ENCODE measurements around the gene CFAP90. TPM values are rescaled to one million over a fixed set of nuclear protein-coding genes. Genes with fewer than 3 reads are reported as not detected.

Gene CFAP90
- total RNA-seq, 1 donor from 2014 or later, result 0.64 TPM

GRCh38 chr5:7866196-7866595 lies 15.3 kb upstream of the CFAP90 start:
- FAIRE-seq (no peak), DNase-seq (ENCODE audit: low read depth) (no peak)
- no peak overlapping the region for H2AFZ ChIP-seq (ENCODE audit: low read depth, low read length)
- peaks cover 8% of the 10 kb centered on the region for H3K4me1 ChIP-seq (ENCODE audit: insufficient read depth, low read length)
- no peaks in the 10 kb centered on the region for H3K27me3 ChIP-seq (ENCODE audit: insufficient read depth, low read length)
- H3K4me2 ChIP-seq (ENCODE audit: low read length), result no peak overlapping the region
- H3K79me2 ChIP-seq (ENCODE audit: insufficient read depth, low read length), result peaks cover 52% of the 10 kb centered on the region
- H3K4me1 Mint-ChIP-seq (ENCODE audit: low read depth, unreplicated experiment), result peaks cover 14% of the 10 kb centered on the region
- no peak overlapping the region for H3K27ac ChIP-seq (ENCODE audit: low read depth, low read length)
- no peaks in the 10 kb centered on the region for H3K27me3 Mint-ChIP-seq (ENCODE audit: low read depth, unreplicated experiment)
- no peak overlapping the region for H3K27ac Mint-ChIP-seq (ENCODE audit: unreplicated experiment)
- no peak overlapping the region for H3K4me3 ChIP-seq (ENCODE audit: insufficient read depth, low read depth, low read length)
- peaks cover 26% of the 10 kb centered on the region for H3K36me3 ChIP-seq (ENCODE audit: insufficient read depth, low read length)
- H3K4me3 Mint-ChIP-seq (ENCODE audit: unreplicated experiment), result no peak overlapping the region
- H3K9me3 Mint-ChIP-seq (ENCODE audit: unreplicated experiment), result no peaks in the 10 kb centered on the region
- H3K9me3 ChIP-seq (ENCODE audit: insufficient read depth, low read depth, low read length), result no peaks in the 10 kb centered on the region
- H3K36me3 Mint-ChIP-seq (ENCODE audit: low read depth, unreplicated experiment), result peaks cover 3% of the 10 kb centered on the region
- TF ChIP-seq EZH2 (IDR thresholded peaks at IDR 0.05; ENCODE audit: insufficient read depth, low read length) (no peak), CTCF (IDR thresholded peaks at IDR 0.05; ENCODE audit: insufficient read depth, low read depth, low read length) (no peak)
- no peak overlapping the region for H3K9ac ChIP-seq (ENCODE audit: low read length)
- peaks cover 15% of the 10 kb centered on the region for H4K20me1 ChIP-seq (ENCODE audit: insufficient read depth, low read length)

GRCh38 chr5:7857926-7858632 lies 7.1 kb upstream of the CFAP90 start:
- TF ChIP-seq CTCF (IDR thresholded peaks at IDR 0.05; ENCODE audit: insufficient read depth, low read depth, low read length) (no peak), EZH2 (IDR thresholded peaks at IDR 0.05; ENCODE audit: insufficient read depth, low read length) (no peak)
- peaks cover 3% of the 10 kb centered on the region for H3K36me3 Mint-ChIP-seq (ENCODE audit: low read depth, unreplicated experiment)
- Histone ChIP-seq H3K4me3 (ENCODE audit: insufficient read depth, low read depth, low read length) (no peak overlapping the region), H3K9me3 (ENCODE audit: insufficient read depth, low read depth, low read length) (no peaks in the 10 kb centered on the region), H3K27ac (ENCODE audit: low read depth, low read length) (no peak overlapping the region), H3K4me1 (ENCODE audit: insufficient read depth, low read length) (no peaks in the 10 kb centered on the region), H3K36me3 (ENCODE audit: insufficient read depth, low read length) (peaks cover 35% of the 10 kb centered on the region), H3K79me2 (ENCODE audit: insufficient read depth, low read length) (no peaks in the 10 kb centered on the region), H4K20me1 (ENCODE audit: insufficient read depth, low read length) (no peaks in the 10 kb centered on the region), H3K9ac (ENCODE audit: low read length) (no peak overlapping the region), H3K27me3 (ENCODE audit: insufficient read depth, low read length) (no peaks in the 10 kb centered on the region), H3K4me2 (ENCODE audit: low read length) (no peak overlapping the region), H2AFZ (ENCODE audit: low read depth, low read length) (no peak overlapping the region)
- FAIRE-seq, result no peak
- H3K27ac Mint-ChIP-seq (ENCODE audit: unreplicated experiment), result no peak overlapping the region
- no peak for DNase-seq (ENCODE audit: low read depth)
- no peaks in the 10 kb centered on the region for H3K9me3 Mint-ChIP-seq (ENCODE audit: unreplicated experiment)
- no peak overlapping the region for H3K4me3 Mint-ChIP-seq (ENCODE audit: unreplicated experiment)
- no peaks in the 10 kb centered on the region for H3K27me3 Mint-ChIP-seq (ENCODE audit: low read depth, unreplicated experiment)
- peaks cover 5% of the 10 kb centered on the region for H3K4me1 Mint-ChIP-seq (ENCODE audit: low read depth, unreplicated experiment)

- H3K4me3 ChIP-seq (ENCODE audit: insufficient read depth, low read depth, low read length), result no peak overlapping the region
- DNase-seq (ENCODE audit: low read depth) (no peak), FAIRE-seq (no peak)
- no peaks in the 10 kb centered on the region for H3K9me3 ChIP-seq (ENCODE audit: insufficient read depth, low read depth, low read length)
- H3K4me1 Mint-ChIP-seq (ENCODE audit: low read depth, unreplicated experiment), result peaks cover 7% of the 10 kb centered on the region
- no peak overlapping the region for H3K9ac ChIP-seq (ENCODE audit: low read length)
- H3K4me3 Mint-ChIP-seq (ENCODE audit: unreplicated experiment), result no peak overlapping the region
- no peaks in the 10 kb centered on the region for H4K20me1 ChIP-seq (ENCODE audit: insufficient read depth, low read length)
- peaks cover 28% of the 10 kb centered on the region for H3K36me3 ChIP-seq (ENCODE audit: insufficient read depth, low read length)
- peaks cover under 1% of the 10 kb centered on the region for H3K9me3 Mint-ChIP-seq (ENCODE audit: unreplicated experiment)
- no peak overlapping the region for H2AFZ ChIP-seq (ENCODE audit: low read depth, low read length)
- no peak for TF ChIP-seq CTCF (IDR thresholded peaks at IDR 0.05; ENCODE audit: insufficient read depth, low read depth, low read length)
- no peak for TF ChIP-seq EZH2 (IDR thresholded peaks at IDR 0.05; ENCODE audit: insufficient read depth, low read length)
- H3K4me1 ChIP-seq (ENCODE audit: insufficient read depth, low read length), result no peaks in the 10 kb centered on the region
- no peak overlapping the region for H3K4me2 ChIP-seq (ENCODE audit: low read length)
- no peaks in the 10 kb centered on the region for H3K27me3 Mint-ChIP-seq (ENCODE audit: low read depth, unreplicated experiment)
- no peak overlapping the region for H3K27ac Mint-ChIP-seq (ENCODE audit: unreplicated experiment)
- H3K79me2 ChIP-seq (ENCODE audit: insufficient read depth, low read length), result no peaks in the 10 kb centered on the region
- H3K36me3 Mint-ChIP-seq (ENCODE audit: low read depth, unreplicated experiment), result peaks cover 3% of the 10 kb centered on the region
- no peaks in the 10 kb centered on the region for H3K27me3 ChIP-seq (ENCODE audit: insufficient read depth, low read length)
- H3K27ac ChIP-seq (ENCODE audit: low read depth, low read length), result no peak overlapping the region
These were observed 6.4 kb upstream of the CFAP90 start for GRCh38 chr5:7857361-7857760.

Data from astrocyte (in vitro differentiated cells and primary cell).